GM12874 (cell line): ENCODE results near the gene NF2.

Experiments used
- CTCF ChIP-seq: IDR thresholded peaks from 2 replicates; pipeline ENCODE4 v1.5.1; 2011; ENCODE audit warnings: low read depth, mild to moderate bottlenecking, control low read depth, low read length, moderate library complexity; ENCODE audit not compliant: insufficient read depth

The NF2 gene

DNA sequence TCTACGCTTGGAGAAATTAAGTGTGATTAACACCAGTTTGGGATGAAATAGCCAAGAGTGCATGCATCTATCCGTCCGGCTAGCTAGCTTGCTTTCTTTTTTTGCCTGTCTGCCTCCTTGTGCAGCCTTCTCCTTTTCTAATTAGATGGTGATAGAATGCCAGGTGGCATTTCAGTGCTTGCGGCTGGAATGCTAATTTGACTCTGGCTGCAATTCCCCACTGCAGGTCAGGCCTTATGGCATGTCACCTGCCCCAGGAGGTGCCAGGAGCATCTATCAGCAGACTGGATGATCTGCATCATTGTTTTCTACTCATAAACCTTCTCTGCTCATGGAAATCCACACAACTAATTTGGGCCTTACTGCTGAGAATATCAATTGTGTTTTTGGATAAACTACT lies 65.2 kb downstream of the NF2 start:
- TF ChIP-seq CTCF, result no peak

- TF ChIP-seq CTCF, result no peak
Observed at GRCh38 chr22:29670626-29671025, 67.2 kb downstream of the NF2 start.

DNA sequence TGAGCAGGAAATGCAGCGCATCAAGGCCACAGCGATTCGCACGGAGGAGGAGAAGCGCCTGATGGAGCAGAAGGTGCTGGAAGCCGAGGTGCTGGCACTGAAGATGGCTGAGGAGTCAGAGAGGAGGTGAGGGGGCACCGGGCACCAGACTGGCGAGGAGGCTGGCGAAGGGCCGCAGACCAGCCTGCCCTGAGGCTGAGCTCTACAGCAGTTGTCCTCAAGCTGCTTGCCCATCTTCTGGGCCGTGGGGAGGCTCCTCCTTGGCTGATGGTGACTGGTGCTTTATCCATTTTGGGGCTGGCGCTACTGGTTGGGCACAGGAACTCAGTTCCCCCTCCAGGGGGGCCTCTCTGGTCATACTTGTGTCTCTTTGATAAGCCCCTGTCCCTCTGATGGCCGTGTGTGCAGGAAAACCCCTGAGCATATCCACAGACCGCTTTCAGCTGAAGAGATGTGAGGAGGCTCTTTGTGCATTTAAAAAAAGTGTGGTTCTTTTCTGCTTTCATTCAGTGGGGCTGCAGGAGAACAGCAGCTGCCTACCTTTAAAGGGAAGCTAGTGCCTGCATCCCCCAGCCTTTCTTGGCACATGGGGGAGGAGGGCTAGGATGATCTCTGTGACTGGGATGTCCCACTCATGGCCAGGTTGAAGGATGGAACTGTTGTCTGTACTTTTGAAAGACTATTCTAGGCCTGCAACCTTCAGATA lies 70.1 kb downstream of the NF2 start:
- no peak for TF ChIP-seq CTCF

DNA sequence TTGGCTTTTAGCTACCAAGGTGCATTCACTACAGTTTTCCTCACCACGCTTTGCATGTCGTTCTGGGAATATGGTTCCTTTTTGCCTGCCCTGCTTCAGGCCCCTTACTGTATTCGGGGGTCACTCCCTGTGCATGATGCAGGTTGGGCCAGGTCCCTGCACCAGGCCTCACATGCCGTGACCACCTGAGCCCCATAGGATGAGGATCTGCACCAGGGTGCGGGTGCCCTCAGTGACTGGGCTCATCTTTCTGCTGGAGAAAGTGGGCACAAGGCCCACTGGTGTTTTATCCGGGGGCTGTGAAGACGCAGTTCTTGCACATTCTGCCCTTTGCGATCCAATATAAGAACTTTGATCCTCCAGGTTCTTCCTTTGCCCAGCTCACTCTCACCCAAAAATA lies 70.7 kb downstream of the NF2 start:
- no peak for TF ChIP-seq CTCF

GRCh38 chr22:29679316-29679715 lies 75.9 kb downstream of the NF2 start:
- no peak for TF ChIP-seq CTCF

GRCh38 chr22:29683536-29683935 lies 80.1 kb downstream of the NF2 start:
- no peak for TF ChIP-seq CTCF

- no peak for TF ChIP-seq CTCF
Observed at GRCh38 chr22:29684244-29684643, 80.8 kb downstream of the NF2 start.
